Caco-2 (cell line): ENCODE results near the gene CCDC194. TPM values are rescaled to one million over a fixed set of nuclear protein-coding genes. Genes with fewer than 3 reads are reported as not detected.

Experiments used
- BruUV-seq: library from RNA; stranded (reverse); fragments of 400-500 nt; replicated peaks from 2 replicates; lab custom pipeline; 2021; lab: Mats Ljungman, UMichigan
- CTCF ChIA-PET: fragments of 300-600 bp; sonication (Branson Sonifier 250); formaldehyde crosslinking; loops from one replicate; lab custom pipeline; 2022; ENCODE audit warnings: antibody characterized with exemption; lab: Charles Lee
- POLR2A ChIA-PET: fragments of 300-600 bp; sonication (Branson Sonifier 250); formaldehyde crosslinking; loops from one replicate; lab custom pipeline; 2022; ENCODE audit warnings: antibody characterized with exemption; lab: Charles Lee
- DNase-seq, 2 experiments: peaks; one replicate each; pipeline versions ENCODE4 v3.0.0 to v3.0.0-alpha.2; 2020 to 2022
- H3K27me3 ChIP-seq: replicated peaks from 2 replicates; pipeline ENCODE4 v1.6.0; 2011; ENCODE audit warnings: low read length; ENCODE audit not compliant: control insufficient read depth, insufficient read depth
- H3K36me3 ChIP-seq: 2 replicates; pipeline ENCODE4 v1.5.1; 2011; ENCODE audit warnings: low read length; ENCODE audit not compliant: control insufficient read depth, insufficient read depth
- H3K4me1 ChIP-seq: fragments of 250-450 bp; sonication (Bioruptor Pico); 2 replicates; pipeline ENCODE4 v1.5.1; 2020; ENCODE audit warnings: mild to moderate bottlenecking
- H3K4me3 ChIP-seq: 2 replicates; pipeline ENCODE4 v1.5.1; 2011; ENCODE audit warnings: low read depth, mild to moderate bottlenecking, control low read depth, low read length
- H3K9me3 ChIP-seq: fragments of 250-450 bp; sonication (Bioruptor Pico); 2 replicates; pipeline ENCODE4 v1.5.1; 2020; ENCODE audit warnings: mild to moderate bottlenecking, moderate library complexity
- H3K27ac Mint-ChIP-seq: one replicate; pipeline ENCODE4 v1.8.0; 2022; ENCODE audit warnings: mixed read lengths; ENCODE audit not compliant: unreplicated experiment
- H3K27me3 Mint-ChIP-seq: one replicate; pipeline ENCODE4 v1.8.0; 2022; ENCODE audit warnings: mixed read lengths; ENCODE audit not compliant: insufficient read depth, unreplicated experiment
- H3K36me3 Mint-ChIP-seq: one replicate; pipeline ENCODE4 v1.8.0; 2022; ENCODE audit warnings: mild to moderate bottlenecking, mixed read lengths; ENCODE audit not compliant: insufficient read depth, unreplicated experiment
- H3K4me1 Mint-ChIP-seq: one replicate; pipeline ENCODE4 v1.8.0; 2022; ENCODE audit warnings: low read depth, mixed read lengths; ENCODE audit not compliant: unreplicated experiment
- H3K4me3 Mint-ChIP-seq: one replicate; pipeline ENCODE4 v1.8.0; 2022; ENCODE audit warnings: mild to moderate bottlenecking, moderate library complexity, mixed read lengths; ENCODE audit not compliant: unreplicated experiment
- H3K9me3 Mint-ChIP-seq: one replicate; pipeline ENCODE4 v1.8.0; 2022; ENCODE audit warnings: mixed read lengths; ENCODE audit not compliant: unreplicated experiment
- intact Hi-C: fragments of 100-400 bp; cut with micrococcal nuclease; formaldehyde crosslinking; loops from one replicate; pipeline ENCODE4 v1.10.0; 2022; ENCODE audit not compliant: unreplicated experiment
- total RNA-seq: library from RNA; stranded (reverse); gene quantifications from 2 replicates; pipeline ENCODE4 v1.2.3, GENCODE V29; 2022
- TF ChIP-seq, protein P1 (sequence below), 2 experiments: fragments of 200-600 bp in 1 of 2; IDR thresholded peaks; 1 replicate in 1 of 2; 2 replicates in 1 of 2; pipeline versions ENCODE4 v1.5.1 to v1.8.0; 2011 to 2022; ENCODE audit warnings: antibody characterized with exemption in 1 of 2, control low read depth in 1 of 2, inconsistent platforms in 1 of 2, low read depth in 1 of 2, low read length in 1 of 2, mild to moderate bottlenecking in 1 of 2, moderate library complexity in 1 of 2; ENCODE audit not compliant: insufficient read depth in 1 of 2, severe bottlenecking in 1 of 2, unreplicated experiment in 1 of 2

The CCDC194 gene
- total RNA-seq, 1 experiment from 2014 or later = 1.3 TPM

DNA sequence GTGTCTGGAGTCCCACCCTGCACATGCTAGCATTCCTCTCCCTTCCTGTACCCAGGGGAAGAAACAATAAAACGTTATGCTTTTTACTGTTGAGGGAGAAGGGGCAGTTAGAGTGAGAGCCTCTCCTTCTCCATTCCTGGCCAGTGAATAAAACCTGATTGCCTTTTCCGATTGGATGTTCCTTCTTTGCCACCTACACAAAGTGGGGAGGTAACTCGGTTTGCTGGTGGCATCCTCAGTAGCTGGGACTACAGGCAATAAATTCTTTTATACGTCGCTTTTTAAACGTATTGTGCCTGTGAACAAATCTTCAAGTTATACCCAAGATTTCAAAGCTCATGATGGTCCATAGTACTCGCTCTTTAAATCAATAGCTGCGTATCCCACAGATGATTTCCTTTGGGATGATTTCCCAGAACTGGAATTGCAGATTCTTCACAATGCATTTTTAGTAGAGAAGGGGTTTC, 25.2 kb upstream of the CCDC194 start:
- TSS peak; percentile 80 for BruUV-seq
- TF ChIP-seq, protein P1, sequence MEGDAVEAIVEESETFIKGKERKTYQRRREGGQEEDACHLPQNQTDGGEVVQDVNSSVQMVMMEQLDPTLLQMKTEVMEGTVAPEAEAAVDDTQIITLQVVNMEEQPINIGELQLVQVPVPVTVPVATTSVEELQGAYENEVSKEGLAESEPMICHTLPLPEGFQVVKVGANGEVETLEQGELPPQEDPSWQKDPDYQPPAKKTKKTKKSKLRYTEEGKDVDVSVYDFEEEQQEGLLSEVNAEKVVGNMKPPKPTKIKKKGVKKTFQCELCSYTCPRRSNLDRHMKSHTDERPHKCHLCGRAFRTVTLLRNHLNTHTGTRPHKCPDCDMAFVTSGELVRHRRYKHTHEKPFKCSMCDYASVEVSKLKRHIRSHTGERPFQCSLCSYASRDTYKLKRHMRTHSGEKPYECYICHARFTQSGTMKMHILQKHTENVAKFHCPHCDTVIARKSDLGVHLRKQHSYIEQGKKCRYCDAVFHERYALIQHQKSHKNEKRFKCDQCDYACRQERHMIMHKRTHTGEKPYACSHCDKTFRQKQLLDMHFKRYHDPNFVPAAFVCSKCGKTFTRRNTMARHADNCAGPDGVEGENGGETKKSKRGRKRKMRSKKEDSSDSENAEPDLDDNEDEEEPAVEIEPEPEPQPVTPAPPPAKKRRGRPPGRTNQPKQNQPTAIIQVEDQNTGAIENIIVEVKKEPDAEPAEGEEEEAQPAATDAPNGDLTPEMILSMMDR (IDR thresholded peaks at IDR 0.05; ENCODE audit: insufficient read depth in 1 of 2, low read depth in 1 of 2, low read length in 1 of 2, severe bottlenecking in 1 of 2, unreplicated experiment in 1 of 2) = no peak
- H3K36me3 ChIP-seq = no peaks in the 10 kb centered on the region
- DNase-seq = no peak
- H3K36me3 Mint-ChIP-seq = peaks cover 14% of the 10 kb centered on the region
- H3K4me3 Mint-ChIP-seq = peak overlapping the region; percentile 85
- no peaks in the 10 kb centered on the region for H3K9me3 Mint-ChIP-seq
- peaks cover 12% of the 10 kb centered on the region for H3K4me1 Mint-ChIP-seq
- ChIA-PET POLR2A (interaction anchor here (0.5 to 1.5 kb wide), 7 partner anchors 10 to 874 kb away, joined by 3 to 15 read pairs (median 5); partner anchors contain the start of genes BST2, DDA1 and RPL18A), CTCF (interaction anchor here (0.6 to 1.4 kb wide), 8 partner anchors 10 to 347 kb away, joined by 3 to 6 read pairs (median 4); partner anchors contain the start of genes BST2 and DDA1)
- intact Hi-C loops = no loop called here
- H3K27ac Mint-ChIP-seq = peak overlapping the region; percentile 89
- no peaks in the 10 kb centered on the region for H3K27me3 ChIP-seq
- no peaks in the 10 kb centered on the region for H3K9me3 ChIP-seq
- H3K27me3 Mint-ChIP-seq = no peaks in the 10 kb centered on the region
- H3K4me1 ChIP-seq = peaks cover 8% of the 10 kb centered on the region; the same call in 1 of the 2 replicates
- peak overlapping the region; percentile 49 for H3K4me3 ChIP-seq

DNA sequence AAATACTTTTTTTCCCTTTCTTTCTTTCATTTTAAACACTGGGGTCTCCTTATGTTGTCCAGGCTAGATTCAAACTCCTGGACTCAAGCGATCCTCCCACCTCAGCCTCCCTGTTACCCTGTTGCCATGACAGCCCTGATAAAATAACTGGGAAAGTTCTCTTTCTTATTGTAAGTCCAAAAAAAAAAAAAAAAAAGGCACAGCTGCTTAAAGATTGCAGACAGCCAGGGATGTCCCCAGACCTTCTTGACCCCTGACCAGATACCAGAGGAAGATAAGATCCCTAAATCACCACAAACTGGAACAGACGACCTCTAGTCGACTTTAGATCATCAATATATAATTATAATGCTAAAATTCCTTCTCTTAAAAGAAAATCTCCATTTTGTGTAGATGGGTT, 24.7 kb upstream of the CCDC194 start:
- no TSS peak for BruUV-seq
- Mint-ChIP-seq H3K4me1 (peaks cover 12% of the 10 kb centered on the region), H3K4me3 (peak overlapping the region; percentile 85), H3K27me3 (no peaks in the 10 kb centered on the region), H3K27ac (peak overlapping the region; percentile 89), H3K9me3 (no peaks in the 10 kb centered on the region), H3K36me3 (peaks cover 14% of the 10 kb centered on the region)
- peaks cover 8% of the 10 kb centered on the region; the same call in 1 of the 2 replicates for H3K4me1 ChIP-seq
- H3K36me3 ChIP-seq = no peaks in the 10 kb centered on the region
- CTCF ChIA-PET = interaction anchor here (1.1 to 1.4 kb wide), 2 partner anchors 13 to 34 kb away, joined by 4 to 6 read pairs; partner anchors contain the start of gene BST2
- TF ChIP-seq, protein P1 (IDR thresholded peaks at IDR 0.05; ENCODE audit: insufficient read depth in 1 of 2, low read depth in 1 of 2, low read length in 1 of 2, severe bottlenecking in 1 of 2, unreplicated experiment in 1 of 2) = no peak
- H3K4me3 ChIP-seq = peak overlapping the region; percentile 49; the same call in 1 of the 2 replicates
- POLR2A ChIA-PET = interaction anchor here (0.6 to 1.5 kb wide), 2 partner anchors 12 to 30 kb away, joined by 3 to 4 read pairs; no protein-coding TSS in a partner anchor
- intact Hi-C loops = no loop called here
- DNase-seq = no peak
- H3K9me3 ChIP-seq = no peaks in the 10 kb centered on the region
- H3K27me3 ChIP-seq = no peaks in the 10 kb centered on the region

DNA sequence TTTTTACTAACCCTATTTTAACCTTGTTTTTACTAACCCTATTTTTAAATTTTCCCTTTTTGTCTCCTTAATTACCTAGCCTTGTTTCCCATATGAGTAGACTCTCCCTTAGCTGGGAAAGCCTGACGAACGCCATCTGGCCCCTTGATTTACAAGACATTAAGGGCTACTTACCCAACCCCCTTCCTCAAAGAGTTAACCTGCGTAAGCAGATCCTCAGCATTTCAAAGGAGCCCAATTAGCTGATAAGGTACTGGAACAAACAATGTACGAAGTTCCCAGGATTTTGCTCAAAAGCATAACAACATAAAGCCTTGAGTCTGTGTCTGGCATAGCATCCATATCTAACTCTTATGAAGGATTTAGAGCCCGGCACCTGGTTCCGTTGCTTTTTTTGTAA, 21.1 kb upstream of the CCDC194 start:
- Mint-ChIP-seq H3K4me3 (no peak overlapping the region), H3K4me1 (peaks cover 12% of the 10 kb centered on the region), H3K9me3 (no peaks in the 10 kb centered on the region), H3K27ac (no peak overlapping the region), H3K36me3 (peaks cover 5% of the 10 kb centered on the region), H3K27me3 (no peaks in the 10 kb centered on the region)
- Histone ChIP-seq H3K4me1 (peaks cover 3% of the 10 kb centered on the region; the same call in 1 of the 2 replicates), H3K27me3 (no peaks in the 10 kb centered on the region), H3K4me3 (no peak overlapping the region), H3K36me3 (no peaks in the 10 kb centered on the region; the same call in 1 of the 2 replicates), H3K9me3 (no peaks in the 10 kb centered on the region)
- DNase-seq = no peak
- CTCF ChIA-PET = no interaction called here
- no TSS peak for BruUV-seq
- TF ChIP-seq, protein P1 (IDR thresholded peaks at IDR 0.05; ENCODE audit: insufficient read depth in 1 of 2, low read depth in 1 of 2, low read length in 1 of 2, severe bottlenecking in 1 of 2, unreplicated experiment in 1 of 2) = no peak
- POLR2A ChIA-PET = no interaction called here
- intact Hi-C loops = no loop called here
